IMR-90 (cell line): ENCODE results near the gene GRIN2A. TPM values are rescaled to one million over a fixed set of nuclear protein-coding genes. Genes with fewer than 3 reads are reported as not detected.

Experiments
- ATAC-seq: fragments of 200-7000 bp; cut with Tn5 transposase; 2 replicates; pipeline ENCODE4 v1.9.1; 2020; ENCODE audit warnings: low read depth, mild to moderate bottlenecking, moderate library complexity
- BruUV-seq: library from RNA; stranded (reverse); fragments of 400-500 nt; replicated peaks from 2 replicates; lab custom pipeline; 2021; lab: Mats Ljungman, UMichigan
- CTCF ChIA-PET: fragments of 300-600 bp; formaldehyde crosslinking; extraction: SDS; loops from one replicate; lab custom pipeline; 2021; ENCODE audit warnings: antibody characterized with exemption; lab: Yijun Ruan, JAX
- POLR2A ChIA-PET: fragments of 300-600 bp; sonication (Branson Sonifier 250); formaldehyde crosslinking; loops from one replicate; lab custom pipeline; 2022; ENCODE audit warnings: antibody characterized with exemption; ENCODE audit not compliant: unreplicated experiment; lab: Charles Lee
- DNase-seq: peaks from one replicate; pipeline ENCODE4 v3.0.0; 2013
- H2AFZ ChIP-seq: replicated peaks from 2 replicates; pipeline ENCODE3; 2013; ENCODE audit warnings: low read length, mild to moderate bottlenecking; ENCODE audit not compliant: poor library complexity
- H2AK5ac ChIP-seq: 2 replicates; pipeline ENCODE4 v1.6.1; 2013; ENCODE audit warnings: low read depth, low read length, inconsistent platforms
- H2AK9ac ChIP-seq: replicated peaks from 2 replicates; pipeline ENCODE3; 2013; ENCODE audit warnings: mild to moderate bottlenecking, low read depth, low read length, moderate library complexity; ENCODE audit not compliant: poor library complexity
- H2BK120ac ChIP-seq: 2 replicates; pipeline ENCODE4 v1.6.1; 2013; ENCODE audit warnings: low read depth, low read length, inconsistent platforms
- H2BK15ac ChIP-seq: 3 replicates; pipeline ENCODE4 v1.6.1; 2013; ENCODE audit warnings: low read depth, low read length, inconsistent platforms
- H2BK20ac ChIP-seq: 2 replicates; pipeline ENCODE4 v1.6.1; 2013; ENCODE audit warnings: low read depth, mild to moderate bottlenecking, inconsistent platforms, low read length, moderate library complexity
- H2BK5ac ChIP-seq: 2 replicates; pipeline ENCODE4 v1.6.1; 2013; ENCODE audit warnings: mild to moderate bottlenecking, low read depth, low read length, inconsistent platforms; ENCODE audit not compliant: poor library complexity, severe bottlenecking
- H3K14ac ChIP-seq: replicated peaks from 2 replicates; pipeline ENCODE4 v1.6.1; 2013; ENCODE audit warnings: low read depth, low read length, inconsistent platforms
- H3K18ac ChIP-seq: 2 replicates; pipeline ENCODE4 v1.6.1; 2013; ENCODE audit warnings: low read depth, low read length, control low read depth
- H3K23ac ChIP-seq: 2 replicates; pipeline ENCODE4 v1.6.1; 2013; ENCODE audit warnings: low read depth, low read length, inconsistent platforms
- H3K27ac ChIP-seq: 2 replicates; pipeline ENCODE4 v1.5.1; 2013; ENCODE audit warnings: mild to moderate bottlenecking, control low read depth, low read length; ENCODE audit not compliant: insufficient read depth
- H3K27me3 ChIP-seq: 2 replicates; pipeline ENCODE4 v1.6.1; 2013; ENCODE audit warnings: low read length; ENCODE audit not compliant: control insufficient read depth, insufficient read depth
- H3K36me3 ChIP-seq: 2 replicates; pipeline ENCODE4 v1.6.1; 2013; ENCODE audit warnings: low read length, mixed read lengths; ENCODE audit not compliant: control insufficient read depth, insufficient read depth
- H3K4ac ChIP-seq: 2 replicates; pipeline ENCODE4 v1.6.1; 2013; ENCODE audit warnings: low read depth, low read length, inconsistent platforms
- H3K4me1 ChIP-seq: 2 replicates; pipeline ENCODE4 v1.6.1; 2013; ENCODE audit warnings: low read length, mixed read lengths; ENCODE audit not compliant: control insufficient read depth, insufficient read depth
- H3K4me2 ChIP-seq: 2 replicates; pipeline ENCODE4 v1.6.1; 2013; ENCODE audit warnings: low read depth, mild to moderate bottlenecking, control low read depth, low read length, moderate library complexity
- H3K4me3 ChIP-seq: 2 replicates; pipeline ENCODE4 v1.5.1; 2013; ENCODE audit warnings: low read depth, mild to moderate bottlenecking, control low read depth, low read length, moderate library complexity; ENCODE audit not compliant: insufficient read depth
- H3K56ac ChIP-seq: 2 replicates; pipeline ENCODE4 v1.6.1; 2013; ENCODE audit warnings: low read length, inconsistent platforms; ENCODE audit not compliant: insufficient read depth; ENCODE audit errors: extremely low read depth
- H3K79me1 ChIP-seq, 2 experiments: 2 replicates each; pipeline ENCODE4 v1.6.1; 2013; ENCODE audit warnings: low read length in 2 of 2, inconsistent platforms in 1 of 2, low read depth in 1 of 2
- H3K9ac ChIP-seq: 2 replicates; pipeline ENCODE4 v1.6.1; 2013; ENCODE audit warnings: low read depth, low read length, control low read depth
- H3K9me1 ChIP-seq: 2 replicates; pipeline ENCODE4 v1.6.1; 2013; ENCODE audit warnings: low read length, inconsistent platforms; ENCODE audit not compliant: insufficient read depth
- H3K9me3 ChIP-seq: 2 replicates; pipeline ENCODE4 v1.6.1; 2013; ENCODE audit warnings: low read length; ENCODE audit not compliant: control insufficient read depth, insufficient read depth
- H4K20me1 ChIP-seq: 2 replicates; pipeline ENCODE4 v1.6.1; 2013; ENCODE audit warnings: low read length, inconsistent platforms; ENCODE audit not compliant: insufficient read depth
- H4K5ac ChIP-seq: 2 replicates; pipeline ENCODE4 v1.6.1; 2013; ENCODE audit warnings: mild to moderate bottlenecking, low read depth, low read length, control low read depth
- H4K8ac ChIP-seq, 2 experiments: 2 replicates each; pipeline ENCODE4 v1.6.1; 2013; ENCODE audit warnings: low read depth in 2 of 2, low read length in 2 of 2, control low read depth in 1 of 2, inconsistent platforms in 1 of 2
- H4K91ac ChIP-seq: 2 replicates; pipeline ENCODE4 v1.6.1; 2013; ENCODE audit warnings: low read depth, low read length, inconsistent platforms; ENCODE audit not compliant: insufficient read depth
- BHLHE40 ChIP-seq: fragments of 150-350 bp; IDR thresholded peaks from 2 replicates; pipeline ENCODE4 v1.6.1; 2016; ENCODE audit warnings: mild to moderate bottlenecking, low read depth, low read length
- CEBPB ChIP-seq: IDR thresholded peaks from 2 replicates; pipeline ENCODE4 v1.6.1; 2012; ENCODE audit warnings: low read depth, low read length, improper control_type of control experiment
- CTCF ChIP-seq: conservative IDR thresholded peaks from 2 replicates; pipeline ENCODE4 v1.5.1; 2012; ENCODE audit warnings: mild to moderate bottlenecking, low read depth, low read length, improper control_type of control experiment
- FOS ChIP-seq: fragments of 150-350 bp; IDR thresholded peaks from 2 replicates; pipeline ENCODE4 v1.6.1; 2016; ENCODE audit warnings: low read depth, low read length
- MAZ ChIP-seq: IDR thresholded peaks from 2 replicates; pipeline ENCODE4 v1.6.1; 2012; ENCODE audit warnings: low read depth, mild to moderate bottlenecking, low read length, improper control_type of control experiment, moderate library complexity, borderline replicate concordance
- MXI1 ChIP-seq: IDR thresholded peaks from 2 replicates; pipeline ENCODE4 v1.6.1; 2012; ENCODE audit warnings: low read depth, mild to moderate bottlenecking, low read length, moderate library complexity, borderline replicate concordance
- NFE2L2 ChIP-seq: fragments of 150-350 bp; IDR thresholded peaks from 2 replicates; pipeline ENCODE4 v1.6.1; 2016; ENCODE audit warnings: low read depth, mild to moderate bottlenecking, low read length
- POLR2A ChIP-seq: IDR thresholded peaks from 2 replicates; pipeline ENCODE4 v1.6.1; 2012; ENCODE audit warnings: mild to moderate bottlenecking, low read depth, low read length
- RAD21 ChIP-seq: IDR thresholded peaks from 2 replicates; pipeline ENCODE4 v1.6.1; 2012; ENCODE audit warnings: low read length, improper control_type of control experiment
- RCOR1 ChIP-seq: IDR thresholded peaks from 2 replicates; pipeline ENCODE4 v1.6.1; 2012; ENCODE audit warnings: mild to moderate bottlenecking, low read length, improper control_type of control experiment; ENCODE audit not compliant: insufficient replicate concordance
- RFX5 ChIP-seq: IDR thresholded peaks from 2 replicates; pipeline ENCODE4 v1.8.0; 2012; ENCODE audit warnings: low read depth, mild to moderate bottlenecking, low read length, moderate library complexity
- SMC3 ChIP-seq: fragments of 150-350 bp; IDR thresholded peaks from 2 replicates; pipeline ENCODE4 v1.6.1; 2016; ENCODE audit warnings: low read depth, mild to moderate bottlenecking, antibody characterized with exemption, low read length, moderate library complexity
- USF2 ChIP-seq: fragments of 150-350 bp; IDR thresholded peaks from 2 replicates; pipeline ENCODE4 v1.6.1; 2017; ENCODE audit warnings: mild to moderate bottlenecking, antibody characterized with exemption, low read length, low read depth
- WGBS, 2 experiments: methylation state at CpG; one replicate each; pipeline versions ENCODE4 v1.1.5 to v1.1.7; 2013; ENCODE audit warnings: missing lambda C conversion rate in 2 of 2; ENCODE audit not compliant: insufficient read length in 1 of 2; ENCODE audit errors: extremely low coverage in 2 of 2; 5-methylcytosine and 5-hydroxymethylcytosine counted together
- dilution Hi-C: fragments of 300-500 bp; cut with HindIII; formaldehyde crosslinking; loops from one replicate; pipeline ENCODE4 v1.14.3; 2018; ENCODE audit warnings: low sequenced_read_pairs; ENCODE audit not compliant: unreplicated experiment
- in situ Hi-C: fragments of 300-500 bp; cut with MboI; formaldehyde crosslinking; loops from 3 replicates; pipeline ENCODE4 v1.14.3; 2019; ENCODE audit warnings: low sequenced_read_pairs, inconsistent platforms, mixed read lengths
- intact Hi-C: fragments of 100-400 bp; cut with micrococcal nuclease; formaldehyde crosslinking; loops from 2 replicates; pipeline ENCODE4 v1.10.0; 2022
- polyA plus RNA-seq, 3 experiments: library from polyadenylated mRNA; depleted of rRNA; stranded (reverse); fragments of >200 nt; gene quantifications; 2 replicates each; pipeline ENCODE4 v1.2.3, GENCODE V29; 2012; ENCODE audit warnings: low replicate concordance in 1 of 3
- total RNA-seq: library from RNA; depleted of rRNA; stranded (reverse); fragments of >200 nt; gene quantifications from 2 replicates; pipeline ENCODE4 v1.2.3, GENCODE V29; 2012
- TF ChIP-seq, protein P1 (sequence below): fragments of 150-350 bp; IDR thresholded peaks from 2 replicates; pipeline ENCODE4 v1.6.1; 2016; ENCODE audit warnings: low read depth, mild to moderate bottlenecking, low read length, moderate library complexity, borderline replicate concordance

GRIN2A gene
- total and polyA plus RNA-seq, 2 of the 4 experiments (the other 2 are of a cell fraction) = under 0.01 TPM; not detected in 1

DNA sequence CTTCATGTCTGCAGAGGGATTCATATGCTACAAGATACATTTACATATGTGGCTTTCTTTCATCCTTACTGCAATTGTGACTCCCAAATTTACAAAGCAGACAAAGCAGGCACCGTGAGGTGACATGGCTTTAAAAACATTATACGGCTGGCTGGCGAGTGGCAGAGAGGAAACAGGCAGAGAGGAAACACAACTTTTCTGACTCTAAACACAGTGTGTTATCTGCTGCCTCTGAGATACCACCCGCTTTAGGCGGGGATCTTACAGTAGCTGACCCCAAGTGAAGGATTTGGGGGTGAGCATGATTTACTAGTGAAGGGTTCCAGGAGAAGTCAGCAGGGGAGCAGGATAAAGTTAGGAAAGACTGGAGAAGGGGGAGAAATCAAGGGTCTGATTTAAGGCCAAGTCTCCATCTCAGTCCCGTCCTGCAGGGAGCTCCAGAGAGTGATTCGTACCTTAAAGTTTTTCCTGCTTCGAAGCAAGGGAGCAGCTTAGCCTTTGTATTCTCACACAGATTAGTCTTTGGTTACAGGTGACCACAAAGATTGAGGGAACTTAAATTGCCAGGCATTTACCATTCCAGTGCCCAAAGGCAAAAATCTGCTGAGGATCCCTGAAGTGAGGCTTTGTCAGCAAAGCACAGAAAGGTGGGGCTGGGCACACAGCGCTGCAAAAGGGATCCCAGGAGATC is 355.0 kb downstream of the GRIN2A start:
- BruUV-seq = no TSS peak
- CTCF ChIA-PET = no interaction called here
- dilution Hi-C loops = no loop called here

More for the DNA sequence above, 355.0 kb downstream of the GRIN2A start:
- Histone ChIP-seq H3K9me3 (peaks cover 13% of the 10 kb centered on the region), H4K20me1 (no peaks in the 10 kb centered on the region), H2AK5ac (no peak overlapping the region), H3K4me1 (no peaks in the 10 kb centered on the region), H3K9ac (no peak overlapping the region), H3K36me3 (no peaks in the 10 kb centered on the region), H3K9me1 (no peaks in the 10 kb centered on the region), H3K14ac (no peak overlapping the region), H2AK9ac (no peak overlapping the region), H2BK15ac (no peak overlapping the region), H3K79me1 (no peaks in the 10 kb centered on the region), H2AFZ (no peak overlapping the region), H2BK20ac (no peak overlapping the region), H2BK5ac (no peak overlapping the region), H3K4ac (no peak overlapping the region), H3K18ac (no peak overlapping the region), H3K4me3 (no peak overlapping the region), H3K4me2 (no peak overlapping the region), H4K91ac (no peak overlapping the region), H2BK120ac (no peak overlapping the region), H3K23ac (no peak overlapping the region), H4K8ac (no peak overlapping the region), H4K5ac (no peak overlapping the region), H3K27me3 (no peaks in the 10 kb centered on the region), H3K27ac (no peak overlapping the region), H3K56ac (no peak overlapping the region)
- in situ Hi-C loops (no loop called here), intact Hi-C loops (no loop called here)
- no CpG with 5 or more reads among the region's 9 CpGs for WGBS, 2 experiments
- TF ChIP-seq SMC3 (no peak), MAZ (no peak), USF2 (no peak), CTCF (no peak), FOS (no peak), RAD21 (no peak), BHLHE40 (no peak), NFE2L2 (no peak), MXI1 (no peak), CEBPB (no peak), POLR2A (no peak), RFX5 (no peak), RCOR1 (no peak)
- TF ChIP-seq, protein P1, sequence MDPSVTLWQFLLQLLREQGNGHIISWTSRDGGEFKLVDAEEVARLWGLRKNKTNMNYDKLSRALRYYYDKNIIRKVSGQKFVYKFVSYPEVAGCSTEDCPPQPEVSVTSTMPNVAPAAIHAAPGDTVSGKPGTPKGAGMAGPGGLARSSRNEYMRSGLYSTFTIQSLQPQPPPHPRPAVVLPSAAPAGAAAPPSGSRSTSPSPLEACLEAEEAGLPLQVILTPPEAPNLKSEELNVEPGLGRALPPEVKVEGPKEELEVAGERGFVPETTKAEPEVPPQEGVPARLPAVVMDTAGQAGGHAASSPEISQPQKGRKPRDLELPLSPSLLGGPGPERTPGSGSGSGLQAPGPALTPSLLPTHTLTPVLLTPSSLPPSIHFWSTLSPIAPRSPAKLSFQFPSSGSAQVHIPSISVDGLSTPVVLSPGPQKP = no peak
- DNase-seq (no peak), ATAC-seq (no peak)
- POLR2A ChIA-PET = no interaction called here
